Natural killer cell treated with Interleukin-12 subunit alpha and Interleukin-12 subunit beta and Interleukin-15 and Interleukin-18, amount 100 ng/mL, for 72 hours (primary cell): ENCODE results near the gene IFIT3. TPM values are rescaled to one million over a fixed set of nuclear protein-coding genes. Genes with fewer than 3 reads are reported as not detected.

ENCODE experiments used
- ATAC-seq, 2 donors: fragments of 150-1000 bp; cut with Tn5 transposase in 1 of 2; sonication (Bioruptor Pico), chemical (Tn5 transposase) in 1 of 2; 2 replicates each; pipeline ENCODE4 v1.10.0; 2021
- DNase-seq: peaks from one replicate; pipeline ENCODE4 v3.0.0; 2022; ENCODE audit warnings: low spot score
- H3K27ac Mint-ChIP-seq, 2 donors: 1 replicate in 1 of 2; 2 replicates in 1 of 2; pipeline ENCODE4 v1.8.0; 2022; ENCODE audit warnings: mixed read lengths in 2 of 2, mild to moderate bottlenecking in 1 of 2, moderate library complexity in 1 of 2
- H3K27me3 Mint-ChIP-seq, 2 donors: 1 replicate in 1 of 2; 2 replicates in 1 of 2; pipeline ENCODE4 v1.8.0; 2022; ENCODE audit warnings: mixed read lengths in 2 of 2
- H3K36me3 Mint-ChIP-seq: one replicate; pipeline ENCODE4 v1.8.0; 2022; ENCODE audit warnings: mixed read lengths
- H3K4me1 Mint-ChIP-seq, 2 donors: 1 replicate in 1 of 2; 2 replicates in 1 of 2; pipeline ENCODE4 v1.8.0; 2022; ENCODE audit warnings: low read depth in 2 of 2, mixed read lengths in 2 of 2, mild to moderate bottlenecking in 1 of 2
- H3K4me3 Mint-ChIP-seq: one replicate; pipeline ENCODE4 v1.8.0; 2022; ENCODE audit warnings: mixed read lengths
- H3K9me3 Mint-ChIP-seq: 2 replicates; pipeline ENCODE4 v1.8.0; 2022; ENCODE audit warnings: mixed read lengths
- total RNA-seq, 2 donors: library from RNA; stranded (reverse); gene quantifications; one replicate each; pipeline ENCODE4 v1.2.3, GENCODE V29; 2022

IFIT3 gene
- total RNA-seq, 2 donors from 2014 or later: 2.6 to 3.0 TPM

GRCh38 chr10:89384474-89385340, 56.9 kb downstream of the IFIT3 start:
- DNase-seq (no peak), ATAC-seq (no peak)
- Mint-ChIP-seq H3K36me3 (no peaks in the 10 kb centered on the region), H3K27me3 (peaks cover 0 to 3% of the 10 kb centered on the region in 2 donors), H3K4me1 (no peaks in the 10 kb centered on the region), H3K9me3 (no peaks in the 10 kb centered on the region), H3K27ac (no peak overlapping the region), H3K4me3 (no peak overlapping the region)

DNA sequence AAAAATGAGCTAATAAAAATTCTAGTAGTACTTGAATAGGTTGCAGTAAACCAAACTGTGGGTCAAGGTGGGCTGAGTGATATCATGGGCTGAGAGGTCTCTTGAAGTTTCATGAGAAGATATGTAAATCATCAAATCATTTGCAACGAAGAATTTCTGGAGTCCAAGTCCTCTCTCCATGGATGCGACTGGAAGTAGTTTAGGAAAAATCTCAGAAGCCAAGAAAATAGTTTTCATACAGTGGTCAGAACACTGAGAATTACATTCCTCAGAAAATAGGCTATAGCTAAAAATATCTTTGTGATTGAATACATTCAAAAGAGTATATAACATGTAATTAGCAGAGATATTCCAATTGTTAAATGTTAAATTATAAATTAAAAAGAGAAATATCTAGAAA, 61.0 kb downstream of the IFIT3 start:
- ATAC-seq (no peak), DNase-seq (no peak)
- Mint-ChIP-seq H3K27ac (no peak overlapping the region), H3K36me3 (no peaks in the 10 kb centered on the region), H3K4me1 (peaks cover 15 to 16% of the 10 kb centered on the region in 2 donors), H3K9me3 (no peaks in the 10 kb centered on the region), H3K4me3 (no peak overlapping the region), H3K27me3 (peaks cover 0 to 3% of the 10 kb centered on the region in 2 donors)

GRCh38 chr10:89389254-89389653, 61.5 kb downstream of the IFIT3 start:
- H3K36me3 Mint-ChIP-seq: no peaks in the 10 kb centered on the region

More at GRCh38 chr10:89389254-89389653, 61.5 kb downstream of the IFIT3 start:
- DNase-seq: no peak
- H3K9me3 Mint-ChIP-seq: no peaks in the 10 kb centered on the region
- ATAC-seq: no peak
- no peak overlapping the region for H3K27ac Mint-ChIP-seq
- H3K4me3 Mint-ChIP-seq: no peak overlapping the region
- H3K4me1 Mint-ChIP-seq: peaks cover 15 to 16% of the 10 kb centered on the region in 2 donors
- peaks cover 0 to 3% of the 10 kb centered on the region in 2 donors for H3K27me3 Mint-ChIP-seq

Other genes with a start within 250 kb of the IFIT3 start
- gene CH25H, start 120.7 kb upstream of the IFIT3 start, total RNA-seq: not detected
- gene LIPA, start 76.2 kb upstream of the IFIT3 start, total RNA-seq: 10 to 100 TPM; 13.0 to 24.8 TPM
- gene IFIT2, start 26.0 kb upstream of the IFIT3 start, total RNA-seq: 1 to 10 TPM; 1.5 to 1.7 TPM
- gene IFIT1B, start 50.1 kb downstream of the IFIT3 start, total RNA-seq: not detected
- gene IFIT1, start 64.6 kb downstream of the IFIT3 start, total RNA-seq: under 1 TPM; 0.36 to 0.69 TPM
- gene IFIT5, start 86.6 kb downstream of the IFIT3 start, total RNA-seq: 10 to 100 TPM in 1 of 2 donors, 1 to 10 TPM in 1; 5.2 to 17.5 TPM
- not detected for gene SLC16A12, start 207.6 kb downstream of the IFIT3 start, total RNA-seq